ENCODE results near the gene HERPUD1. TPM values are rescaled to one million over a fixed set of nuclear protein-coding genes. Genes with fewer than 3 reads are reported as not detected.

HERPUD1 gene
- total and polyA plus RNA-seq, 2 of the 13 experiments (the other 11 are each of a cell fraction or from before 2014, with no cell fraction given), result 96.2 to 323 TPM

DNA sequence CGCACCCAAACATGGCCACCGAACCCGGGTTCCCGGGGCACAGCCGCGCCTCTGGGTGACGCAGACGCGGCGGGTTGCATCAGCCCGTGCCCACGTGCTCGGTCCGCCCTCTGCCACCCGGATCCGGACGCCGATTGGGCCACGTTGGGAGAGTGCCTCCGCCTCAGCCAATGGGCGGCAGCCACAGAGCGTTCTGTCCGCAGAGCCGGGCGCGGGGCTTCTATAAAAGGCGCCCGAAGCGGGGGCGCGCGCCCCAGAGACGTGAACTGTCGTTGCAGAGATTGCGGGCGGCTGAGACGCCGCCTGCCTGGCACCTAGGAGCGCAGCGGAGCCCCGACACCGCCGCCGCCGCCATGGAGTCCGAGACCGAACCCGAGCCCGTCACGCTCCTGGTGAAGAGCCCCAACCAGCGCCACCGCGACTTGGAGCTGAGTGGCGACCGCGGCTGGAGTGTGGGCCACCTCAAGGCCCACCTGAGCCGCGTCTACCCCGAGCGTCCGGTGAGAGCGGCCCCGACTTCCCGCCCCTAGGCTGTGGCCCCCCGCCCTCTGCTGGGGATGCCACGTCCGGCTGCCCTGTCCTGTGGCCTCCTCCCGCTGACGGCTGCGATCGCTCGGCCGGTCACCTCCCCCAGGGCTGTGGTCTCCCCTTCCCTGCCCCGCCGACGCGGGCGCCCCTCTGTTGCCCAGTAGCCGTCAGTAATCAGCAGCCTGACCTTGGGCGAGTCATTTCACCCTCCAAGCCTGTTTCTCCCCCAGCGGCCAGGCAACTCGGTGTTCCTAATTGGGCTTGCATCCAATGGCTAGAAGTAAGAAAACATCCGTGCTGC is at the start of gene HERPUD1 (continued):
- TF ChIP-seq, protein P1, sequence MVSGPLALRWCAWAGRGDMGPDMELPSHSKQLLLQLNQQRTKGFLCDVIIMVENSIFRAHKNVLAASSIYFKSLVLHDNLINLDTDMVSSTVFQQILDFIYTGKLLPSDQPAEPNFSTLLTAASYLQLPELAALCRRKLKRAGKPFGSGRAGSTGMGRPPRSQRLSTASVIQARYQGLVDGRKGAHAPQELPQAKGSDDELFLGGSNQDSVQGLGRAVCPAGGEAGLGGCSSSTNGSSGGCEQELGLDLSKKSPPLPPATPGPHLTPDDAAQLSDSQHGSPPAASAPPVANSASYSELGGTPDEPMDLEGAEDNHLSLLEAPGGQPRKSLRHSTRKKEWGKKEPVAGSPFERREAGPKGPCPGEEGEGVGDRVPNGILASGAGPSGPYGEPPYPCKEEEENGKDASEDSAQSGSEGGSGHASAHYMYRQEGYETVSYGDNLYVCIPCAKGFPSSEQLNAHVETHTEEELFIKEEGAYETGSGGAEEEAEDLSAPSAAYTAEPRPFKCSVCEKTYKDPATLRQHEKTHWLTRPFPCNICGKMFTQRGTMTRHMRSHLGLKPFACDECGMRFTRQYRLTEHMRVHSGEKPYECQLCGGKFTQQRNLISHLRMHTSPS (CRISPR knock-in tag; IDR thresholded peaks at IDR 0.05; ENCODE audit: low read depth), result peak; percentile 95
- TF ChIP-seq ZNF10 (CRISPR knock-in tag; IDR thresholded peaks at IDR 0.05; ENCODE audit: borderline replicate concordance, low read depth) (0 out of 2 replicates have a peak, but pooled peaks have one; percentile 8), ZNF446 (CRISPR knock-in tag; IDR thresholded peaks at IDR 0.05) (no peak; the same call in 1 of the 2 replicates), KLF6 (CRISPR knock-in tag; IDR thresholded peaks at IDR 0.05) (peak; percentile 97), HMG20A (CRISPR knock-in tag; IDR thresholded peaks at IDR 0.05; ENCODE audit: borderline replicate concordance) (0 out of 2 replicates have a peak, but pooled peaks have one; percentile 56), NFRKB (IDR thresholded peaks at IDR 0.05) (no peak), CREB1 (IDR thresholded peaks at IDR 0.05) (peak; percentile 93), CREB1 (CRISPR knock-in tag; IDR thresholded peaks at IDR 0.05) (peak; percentile 92), ZNF549 (CRISPR knock-in tag; IDR thresholded peaks at IDR 0.05) (no peak), HOXD1 (CRISPR knock-in tag; IDR thresholded peaks at IDR 0.05) (peak; percentile 74), FOXP4 (CRISPR knock-in tag; IDR thresholded peaks at IDR 0.05) (peak; percentile 69), TOPORS (CRISPR knock-in tag; IDR thresholded peaks at IDR 0.05) (0 out of 2 replicates have a peak, but pooled peaks have one; percentile 36), MAFG (CRISPR knock-in tag; IDR thresholded peaks at IDR 0.05) (no peak), ZNF660 (CRISPR knock-in tag; IDR thresholded peaks at IDR 0.05; ENCODE audit: borderline replicate concordance, low read depth) (0 out of 2 replicates have a peak, but pooled peaks have one; percentile 31), THAP8 (CRISPR knock-in tag; IDR thresholded peaks at IDR 0.05; ENCODE audit: borderline replicate concordance) (no peak; the same call in 1 of the 2 replicates), ZKSCAN8 (CRISPR knock-in tag; IDR thresholded peaks at IDR 0.05; ENCODE audit: borderline replicate concordance) (no peak), MXD1 (CRISPR knock-in tag; IDR thresholded peaks at IDR 0.05) (peak; percentile 84; the same call in 1 of the 2 replicates)
- TF ChIP-seq, protein P2, sequence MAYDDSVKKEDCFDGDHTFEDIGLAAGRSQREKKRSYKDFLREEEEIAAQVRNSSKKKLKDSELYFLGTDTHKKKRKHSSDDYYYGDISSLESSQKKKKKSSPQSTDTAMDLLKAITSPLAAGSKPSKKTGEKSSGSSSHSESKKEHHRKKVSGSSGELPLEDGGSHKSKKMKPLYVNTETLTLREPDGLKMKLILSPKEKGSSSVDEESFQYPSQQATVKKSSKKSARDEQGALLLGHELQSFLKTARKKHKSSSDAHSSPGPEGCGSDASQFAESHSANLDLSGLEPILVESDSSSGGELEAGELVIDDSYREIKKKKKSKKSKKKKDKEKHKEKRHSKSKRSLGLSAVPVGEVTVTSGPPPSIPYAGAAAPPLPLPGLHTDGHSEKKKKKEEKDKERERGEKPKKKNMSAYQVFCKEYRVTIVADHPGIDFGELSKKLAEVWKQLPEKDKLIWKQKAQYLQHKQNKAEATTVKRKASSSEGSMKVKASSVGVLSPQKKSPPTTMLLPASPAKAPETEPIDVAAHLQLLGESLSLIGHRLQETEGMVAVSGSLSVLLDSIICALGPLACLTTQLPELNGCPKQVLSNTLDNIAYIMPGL (CRISPR knock-in tag; IDR thresholded peaks at IDR 0.05; ENCODE audit: borderline replicate concordance in 1 of 2, low read depth in 1 of 2), result peak; percentile 71 to 75; a peak in 3 of 4 replicates
- TF ChIP-seq, protein P3, sequence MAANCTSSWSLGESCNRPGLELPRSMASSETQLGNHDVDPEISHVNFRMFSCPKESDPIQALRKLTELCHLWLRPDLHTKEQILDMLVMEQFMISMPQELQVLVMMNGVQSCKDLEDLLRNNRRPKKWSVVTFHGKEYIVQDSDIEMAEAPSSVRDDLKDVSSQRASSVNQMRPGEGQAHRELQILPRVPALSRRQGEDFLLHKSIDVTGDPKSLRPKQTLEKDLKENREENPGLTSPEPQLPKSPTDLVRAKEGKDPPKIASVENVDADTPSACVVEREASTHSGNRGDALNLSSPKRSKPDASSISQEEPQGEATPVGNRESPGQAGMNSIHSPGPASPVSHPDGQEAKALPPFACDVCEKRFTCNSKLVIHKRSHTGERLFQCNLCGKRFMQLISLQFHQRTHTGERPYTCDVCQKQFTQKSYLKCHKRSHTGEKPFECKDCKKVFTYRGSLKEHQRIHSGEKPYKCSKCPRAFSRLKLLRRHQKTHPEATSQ (CRISPR knock-in tag; IDR thresholded peaks at IDR 0.05; ENCODE audit: borderline replicate concordance), result peak; percentile 81; the same call in 1 of the 2 replicates
